B cell (primary cell): ENCODE results near the gene CCDC88C. TPM values are rescaled to one million over a fixed set of nuclear protein-coding genes. Genes with fewer than 3 reads are reported as not detected.
A peak's percentile ranks its signal among the peaks of the same experiment; 100 is the strongest.

Experiments used
- ATAC-seq: fragments of 200-7000 bp; cut with Tn5 transposase; one replicate; pipeline ENCODE4 v1.10.0; 2021; ENCODE audit warnings: low read depth, mild to moderate bottlenecking, moderate number of reproducible peaks, moderate library complexity
- CTCF ChIA-PET: fragments of 350-600 bp; sonication (Branson Sonifier 250); formaldehyde crosslinking; loops from one replicate; lab custom pipeline; 2021; ENCODE audit warnings: antibody characterized with exemption, inconsistent platforms; lab: Charles Lee
- POLR2A ChIA-PET: fragments of 350-600 bp; sonication (Branson Sonifier 250); formaldehyde crosslinking; loops from one replicate; lab custom pipeline; 2021; ENCODE audit warnings: antibody characterized with exemption; lab: Charles Lee
- DNase-seq: peaks from one replicate; pipeline ENCODE4 v3.0.0; 2013
- H2AFZ ChIP-seq: 2 replicates; pipeline ENCODE4 v1.6.1; 2012; ENCODE audit warnings: mild to moderate bottlenecking, low read depth, low read length; ENCODE audit not compliant: insufficient read depth, poor library complexity, severe bottlenecking
- H3K27ac ChIP-seq, 2 donors: 1 replicate in 1 of 2; 2 replicates in 1 of 2; pipeline ENCODE4 v1.5.1; 2012 to 2013; ENCODE audit warnings: low read length in 2 of 2, mild to moderate bottlenecking in 2 of 2, moderate library complexity in 1 of 2
- H3K27me3 ChIP-seq, 4 experiments: fragments of 200-600 bp in 1 of 4; sonication (generic) in 1 of 4; replicated peaks in 1 of 4; 1 replicate in 2 of 4; 2 replicates in 2 of 4; pipeline versions ENCODE4 v1.6.1 to v1.7.0; 2013 to 2016; ENCODE audit warnings: low read length in 3 of 4, mild to moderate bottlenecking in 2 of 4, mixed read lengths in 1 of 4, moderate library complexity in 1 of 4; ENCODE audit not compliant: insufficient read depth in 4 of 4, control insufficient read depth in 3 of 4; ENCODE audit errors: control extremely low read depth in 1 of 4
- H3K36me3 ChIP-seq, 2 experiments: replicated peaks in 1 of 2; 1 replicate in 1 of 2; 2 replicates in 1 of 2; pipeline versions ENCODE4 v1.6.1 to v1.7.1; 2013; ENCODE audit warnings: low read length in 1 of 2; ENCODE audit not compliant: insufficient read depth in 2 of 2, control insufficient read depth in 1 of 2; ENCODE audit errors: control extremely low read depth in 1 of 2, extremely low read depth in 1 of 2
- H3K4me1 ChIP-seq, 2 donors: fragments of 200-600 bp in 1 of 2; sonication (generic) in 1 of 2; 1 replicate in 1 of 2; 2 replicates in 1 of 2; pipeline versions ENCODE4 v1.5.1 to v1.6.1; 2013 to 2017; ENCODE audit warnings: low read length in 2 of 2; ENCODE audit not compliant: control insufficient read depth in 2 of 2, insufficient read depth in 2 of 2
- H3K4me2 ChIP-seq: replicated peaks from 2 replicates; pipeline ENCODE3; 2012; ENCODE audit warnings: mild to moderate bottlenecking, low read depth, low read length; ENCODE audit not compliant: poor library complexity, severe bottlenecking
- H3K4me3 ChIP-seq, 5 experiments: fragments of 200-600 bp in 1 of 5; sonication (generic) in 1 of 5; 1 replicate in 3 of 5; 2 replicates in 2 of 5; pipeline versions ENCODE4 v1.5.1 to v1.7.0; 2011 to 2016; ENCODE audit warnings: low read length in 4 of 5, mild to moderate bottlenecking in 4 of 5, low read depth in 2 of 5, control low read depth in 1 of 5, moderate library complexity in 1 of 5; ENCODE audit not compliant: insufficient read depth in 1 of 5; ENCODE audit errors: control extremely low read depth in 1 of 5, extremely low read depth in 1 of 5
- H3K79me2 ChIP-seq: fragments of 200-600 bp; sonication (generic); one replicate; pipeline ENCODE4 v1.6.0; 2016; ENCODE audit warnings: low read length; ENCODE audit not compliant: control insufficient read depth, insufficient read depth
- H3K9ac ChIP-seq: fragments of 200-600 bp; sonication (generic); 2 replicates; pipeline ENCODE4 v1.6.1; 2017; ENCODE audit warnings: mild to moderate bottlenecking, low read length, moderate library complexity
- H3K9me3 ChIP-seq, 3 donors: one replicate each; pipeline versions ENCODE4 v1.6.1 to v1.7.1; 2013; ENCODE audit warnings: low read length in 2 of 3; ENCODE audit not compliant: control insufficient read depth in 2 of 3, insufficient read depth in 1 of 3; ENCODE audit errors: control extremely low read depth in 1 of 3
- H4K20me1 ChIP-seq: 2 replicates; pipeline ENCODE4 v1.6.0; 2012; ENCODE audit warnings: mild to moderate bottlenecking, low read length; ENCODE audit not compliant: insufficient read depth, control insufficient read depth, poor library complexity, severe bottlenecking
- H3K27ac Mint-ChIP-seq: one replicate; pipeline ENCODE4 v1.8.0; 2021; ENCODE audit warnings: mixed read lengths
- H3K27me3 Mint-ChIP-seq: one replicate; pipeline ENCODE4 v1.8.0; 2021; ENCODE audit warnings: mixed read lengths
- H3K4me1 Mint-ChIP-seq: one replicate; pipeline ENCODE4 v1.8.0; 2021; ENCODE audit warnings: mixed read lengths
- H3K4me3 Mint-ChIP-seq: one replicate; pipeline ENCODE4 v1.8.0; 2021; ENCODE audit warnings: mixed read lengths
- H3K9me3 Mint-ChIP-seq: one replicate; pipeline ENCODE4 v1.8.0; 2022; ENCODE audit warnings: mixed read lengths; ENCODE audit not compliant: insufficient read depth
- CTCF ChIP-seq: fragments of 200-600 bp; IDR thresholded peaks from one replicate; pipeline ENCODE4 v1.8.0; 2022; ENCODE audit warnings: antibody characterized with exemption, mild to moderate bottlenecking
- EZH2 ChIP-seq: IDR thresholded peaks from 2 replicates; pipeline ENCODE4 v1.6.1; 2012; ENCODE audit warnings: borderline replicate concordance, low read depth, mild to moderate bottlenecking, moderate library complexity, low read length; ENCODE audit not compliant: insufficient read depth, poor library complexity, severe bottlenecking
- WGBS: methylation state at CpG from one replicate; pipeline ENCODE4 v1.1.5; 2013; ENCODE audit warnings: missing lambda C conversion rate; ENCODE audit not compliant: insufficient coverage; 5-methylcytosine and 5-hydroxymethylcytosine counted together
- intact Hi-C: fragments of 100-400 bp; cut with micrococcal nuclease; formaldehyde crosslinking; loops from one replicate; pipeline ENCODE4 v1.10.0; 2022
- polyA plus RNA-seq: library from polyadenylated mRNA; depleted of rRNA; stranded (reverse); fragments of >200 nt; gene quantifications from 2 replicates; pipeline ENCODE4 v1.2.3, GENCODE V29; 2012
- total RNA-seq, 2 donors: library from RNA; stranded (reverse); fragments of 120-200 nt in 1 of 2; gene quantifications; 1 replicate in 1 of 2; 2 replicates in 1 of 2; pipeline versions ENCODE4 v1.2.3 to v1.2.4, GENCODE V29; 2013 to 2022

CCDC88C gene
- total and polyA plus RNA-seq, 2 donors (not counting 1 experiment from before 2014, with no cell fraction given), result 98.7 to 181 TPM

- Mint-ChIP-seq H3K4me1 (peaks cover 63% of the 10 kb centered on the region), H3K27me3 (no peaks in the 10 kb centered on the region), H3K27ac (peak overlapping the region; percentile 78), H3K9me3 (no peaks in the 10 kb centered on the region), H3K4me3 (no peak overlapping the region)
- peaks cover 0 to 79% of the 10 kb centered on the region in 2 experiments for H3K36me3 ChIP-seq
- no peak overlapping the region for H3K4me2 ChIP-seq
- H4K20me1 ChIP-seq, result peaks cover 18% of the 10 kb centered on the region
- no peak for TF ChIP-seq EZH2
- no peak for TF ChIP-seq CTCF
- H3K4me3 ChIP-seq, result no peak overlapping the region
- H3K79me2 ChIP-seq, result peaks cover 39% of the 10 kb centered on the region
- DNase-seq (no peak), ATAC-seq (no peak)
- intact Hi-C loops, result no loop called here
- H2AFZ ChIP-seq, result no peak overlapping the region
- H3K9ac ChIP-seq, result no peak overlapping the region
- H3K27ac ChIP-seq, result peak overlapping the region in 1 of 2 donors; percentile 99
- ChIA-PET POLR2A (no interaction called here), CTCF (interaction anchor here (0.8 to 8.2 kb wide), 3 partner anchors 21 to 91 kb away, joined by 3 to 289 read pairs (median 4); partner anchors contain the start of gene CCDC88C)
- no peaks in the 10 kb centered on the region for H3K27me3 ChIP-seq
- 96% methylated on average over 27 of the region's 27 CpGs for WGBS
- H3K9me3 ChIP-seq, result peaks cover 0 to 4% (median 0%) of the 10 kb centered on the region in 3 donors
- H3K4me1 ChIP-seq, result peaks cover 48 to 60% of the 10 kb centered on the region in 2 donors
These were observed 89.1 kb downstream of the CCDC88C start for GRCh38 chr14:91328313-91329050.
